GM12878 (cell line): Measurements from ENCODE around the gene BRIX1. TPM values are rescaled to one million over a fixed set of nuclear protein-coding genes. Genes with fewer than 3 reads are reported as not detected.

Experiments used
- ATAC-seq: fragments of 200-7000 bp; cut with Tn5 transposase; 3 replicates; pipeline ENCODE4 v1.9.1; 2020; ENCODE audit warnings: mild to moderate bottlenecking, moderate library complexity
- BruUV-seq: library from RNA; stranded (reverse); fragments of 400-500 nt; replicated peaks from 2 replicates; lab custom pipeline; 2021; lab: Mats Ljungman, UMichigan
- CTCF ChIA-PET: fragments of 300-600 bp; sonication (Branson Sonifier 250); formaldehyde crosslinking; extraction: SDS; loops from one replicate; lab custom pipeline; 2021; ENCODE audit warnings: inconsistent platforms; lab: Yijun Ruan, JAX
- POLR2A ChIA-PET: fragments of 350-600 bp; formaldehyde crosslinking; extraction: SDS; loops from one replicate; lab custom pipeline; 2021; ENCODE audit warnings: inconsistent platforms; lab: Charles Lee
- RAD21 ChIA-PET: fragments of 300-600 bp; sonication (Branson Sonifier 250); formaldehyde crosslinking; loops from one replicate; lab custom pipeline; 2023; ENCODE audit warnings: antibody characterized with exemption; ENCODE audit not compliant: unreplicated experiment; lab: Charles Lee
- SMC1A ChIA-PET: fragments of 300-600 bp; sonication (Branson Sonifier 250); formaldehyde crosslinking; loops from one replicate; lab custom pipeline; 2023; ENCODE audit not compliant: unreplicated experiment, uncharacterized antibody; lab: Charles Lee
- DNase-seq: peaks from one replicate; pipeline ENCODE4 v3.0.0-alpha.2; 2011; ENCODE audit warnings: low read depth, low spot score
- FAIRE-seq: peaks from 3 replicates; lab custom pipeline; 2011; peaks lifted over from hg19 to GRCh38; lab: Jason Lieb, UNC
- H2AFZ ChIP-seq: 2 replicates; pipeline ENCODE4 v1.6.0; 2011; ENCODE audit warnings: low read depth, low read length, control low read depth; ENCODE audit not compliant: control insufficient read depth
- H3K27ac ChIP-seq: 2 replicates; pipeline ENCODE4 v1.5.1; 2011; ENCODE audit warnings: control low read depth; ENCODE audit not compliant: control insufficient read depth, insufficient read depth
- H3K27me3 ChIP-seq, 2 experiments: replicated peaks in 1 of 2; 2 replicates each; pipeline versions ENCODE4 v1.6.0 to v1.6.1; 2011; ENCODE audit warnings: low read length in 1 of 2; ENCODE audit not compliant: control insufficient read depth in 2 of 2, insufficient read depth in 2 of 2
- H3K36me3 ChIP-seq, 2 experiments: 2 replicates each; pipeline ENCODE4 v1.5.1; 2011; ENCODE audit warnings: low read length in 1 of 2; ENCODE audit not compliant: control insufficient read depth in 2 of 2, insufficient read depth in 2 of 2
- H3K4me1 ChIP-seq: 2 replicates; pipeline ENCODE4 v1.6.1; 2011; ENCODE audit warnings: mild to moderate bottlenecking, low read length, moderate library complexity, mixed read lengths; ENCODE audit not compliant: control insufficient read depth, insufficient read depth
- H3K4me2 ChIP-seq: 2 replicates; pipeline ENCODE4 v1.6.0; 2011; ENCODE audit warnings: control low read depth; ENCODE audit not compliant: control insufficient read depth, insufficient read depth
- H3K4me3 ChIP-seq: fragments of 200-600 bp; sonication (generic); 2 replicates; pipeline ENCODE4 v1.5.1; 2016
- H3K79me2 ChIP-seq: 2 replicates; pipeline ENCODE4 v1.6.0; 2011; ENCODE audit warnings: low read length; ENCODE audit not compliant: control insufficient read depth, insufficient read depth
- H3K9ac ChIP-seq: 2 replicates; pipeline ENCODE4 v1.8.0; 2011; ENCODE audit warnings: low read length, control low read depth, mixed read lengths; ENCODE audit not compliant: control insufficient read depth, insufficient read depth
- H3K9me3 ChIP-seq: replicated peaks from 3 replicates; pipeline ENCODE4 v1.5.1; 2011; ENCODE audit warnings: mild to moderate bottlenecking, low read length; ENCODE audit not compliant: control insufficient read depth, insufficient read depth
- H4K20me1 ChIP-seq: 2 replicates; pipeline ENCODE4 v1.6.0; 2011; ENCODE audit not compliant: control insufficient read depth, insufficient read depth
- EP300 ChIP-seq, 2 experiments: fragments of 150-350 bp in 1 of 2; IDR thresholded peaks; 2 replicates each; pipeline ENCODE4 v1.6.1; 2011 to 2012; ENCODE audit warnings: low read depth in 2 of 2, low read length in 2 of 2, borderline replicate concordance in 1 of 2, improper control_type of control experiment in 1 of 2, inconsistent platforms in 1 of 2; ENCODE audit not compliant: control insufficient read depth in 1 of 2
- ETV6 ChIP-seq, 2 experiments: fragments of 450-650 bp in 1 of 2; IDR thresholded peaks in 1 of 2; conservative IDR thresholded peaks in 1 of 2; 2 replicates each; pipeline ENCODE4 v1.6.1; 2014; ENCODE audit warnings: antibody characterized with exemption in 1 of 2, borderline replicate concordance in 1 of 2, low read depth in 1 of 2, mild to moderate bottlenecking in 1 of 2, moderate library complexity in 1 of 2
- FOXM1 ChIP-seq: IDR thresholded peaks from 2 replicates; pipeline ENCODE4 v1.6.1; 2012; ENCODE audit warnings: low read depth, mild to moderate bottlenecking, inconsistent platforms, low read length, moderate library complexity
- MTA2 ChIP-seq: fragments of 450-650 bp; IDR thresholded peaks from 2 replicates; pipeline ENCODE4 v1.6.1; 2016; ENCODE audit warnings: low read depth, mild to moderate bottlenecking, moderate library complexity
- NBN ChIP-seq: fragments of 450-650 bp; IDR thresholded peaks from 2 replicates; pipeline ENCODE4 v1.6.1; 2016
- NRF1 ChIP-seq: conservative IDR thresholded peaks from 2 replicates; pipeline ENCODE4 v1.6.1; 2011; ENCODE audit warnings: mild to moderate bottlenecking, low read depth, low read length, improper control_type of control experiment
- PAX5 ChIP-seq: IDR thresholded peaks from 2 replicates; pipeline ENCODE4 v1.6.1; 2011; ENCODE audit warnings: low read depth, low read length, borderline replicate concordance
- RUNX3 ChIP-seq: IDR thresholded peaks from 2 replicates; pipeline ENCODE4 v1.6.1; 2012; ENCODE audit warnings: low read length, inconsistent platforms
- SMC3 ChIP-seq: IDR thresholded peaks from 2 replicates; pipeline ENCODE4 v1.6.1; 2011; ENCODE audit warnings: low read length, improper control_type of control experiment, borderline replicate concordance
- YBX1 ChIP-seq: fragments of 450-650 bp; IDR thresholded peaks from 2 replicates; pipeline ENCODE4 v1.6.1; 2016; ENCODE audit warnings: antibody characterized with exemption
- ZNF384 ChIP-seq: IDR thresholded peaks from 2 replicates; pipeline ENCODE4 v1.6.1; 2012; ENCODE audit warnings: low read depth, mild to moderate bottlenecking, low read length, improper control_type of control experiment, borderline replicate concordance
- WGBS: methylation state at CpG from one replicate; pipeline ENCODE4 v1.1.6; 2016; ENCODE audit warnings: low lambda C conversion rate; ENCODE audit not compliant: insufficient replicate concordance, insufficient coverage; ENCODE audit errors: missing lambda C conversion rate; 5-methylcytosine and 5-hydroxymethylcytosine counted together
- in situ Hi-C: fragments of 300-500 bp; cut with MboI; formaldehyde crosslinking; loops from 9 replicates; pipeline ENCODE4 v1.14.3; 2018; ENCODE audit warnings: mixed read lengths
- intact Hi-C: fragments of 100-400 bp; cut with micrococcal nuclease; formaldehyde crosslinking; loops from one replicate; pipeline ENCODE4 v1.14.2; 2022; ENCODE audit not compliant: unreplicated experiment
- polyA plus RNA-seq, 11 experiments: library from polyadenylated mRNA; depleted of rRNA in 4 of 11; unstranded in 6 of 11; stranded (reverse) in 5 of 11; fragments of >200 nt; fragmentation: Nextera tagmentation in 4 of 11; fragmentation: Illumina TruSeq in 1 of 11; extraction: Ambion mirVana in 4 of 11; extraction: Trizol in 1 of 11; gene quantifications; 1 replicate in 1 of 11; 2 replicates in 10 of 11; pipeline versions ENCODE4 v1.2.1 to v1.2.3, GENCODE V29; 2011 to 2016; ENCODE audit warnings: inconsistent platforms in 2 of 11, missing spikeins in 2 of 11, low read depth in 1 of 11
- total RNA-seq, 4 experiments: library from RNA; depleted of rRNA in 3 of 4; stranded (reverse); fragments of >200 nt in 3 of 4; fragmentation: Illumina TruSeq in 1 of 4; extraction: Trizol in 1 of 4; gene quantifications; 2 replicates each; pipeline versions ENCODE4 v1.2.1 to v1.2.3, GENCODE V29; 2013 to 2021
- TF ChIP-seq, protein P1 (sequence below): fragments of 450-650 bp; IDR thresholded peaks from 2 replicates; pipeline ENCODE4 v1.6.1; 2017; ENCODE audit warnings: low read depth, mild to moderate bottlenecking, moderate library complexity
- TF ChIP-seq, protein P2 (sequence below): IDR thresholded peaks from 2 replicates; pipeline ENCODE4 v1.6.1; 2012; ENCODE audit warnings: low read depth, low read length, improper control_type of control experiment

Gene BRIX1
- total and polyA plus RNA-seq, 10 of the 15 experiments (the other 5 are each of a cell fraction or from before 2014, with no cell fraction given) = 48.3 to 119 (median 78.9) TPM

DNA sequence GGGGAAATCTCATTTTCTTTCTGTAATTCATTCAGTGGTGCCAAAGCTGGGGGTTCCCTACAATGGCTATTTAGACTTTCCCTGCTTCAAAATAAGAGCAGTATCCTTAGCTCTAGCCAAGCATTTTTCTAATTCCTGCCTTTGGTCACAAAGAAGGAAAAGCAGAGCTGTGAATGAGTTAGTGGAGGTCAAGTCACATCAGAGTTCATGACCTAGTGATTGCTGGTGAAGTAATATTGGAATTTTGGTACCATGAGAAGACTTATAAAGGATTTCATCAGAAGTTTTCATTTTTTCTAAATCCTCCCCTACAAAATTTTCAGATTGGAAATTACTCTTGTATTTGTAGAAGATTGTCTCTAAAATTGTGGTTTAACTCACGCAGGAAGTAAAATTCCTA lies 41.8 kb downstream of the BRIX1 start (continued):
- TF ChIP-seq, protein P1, sequence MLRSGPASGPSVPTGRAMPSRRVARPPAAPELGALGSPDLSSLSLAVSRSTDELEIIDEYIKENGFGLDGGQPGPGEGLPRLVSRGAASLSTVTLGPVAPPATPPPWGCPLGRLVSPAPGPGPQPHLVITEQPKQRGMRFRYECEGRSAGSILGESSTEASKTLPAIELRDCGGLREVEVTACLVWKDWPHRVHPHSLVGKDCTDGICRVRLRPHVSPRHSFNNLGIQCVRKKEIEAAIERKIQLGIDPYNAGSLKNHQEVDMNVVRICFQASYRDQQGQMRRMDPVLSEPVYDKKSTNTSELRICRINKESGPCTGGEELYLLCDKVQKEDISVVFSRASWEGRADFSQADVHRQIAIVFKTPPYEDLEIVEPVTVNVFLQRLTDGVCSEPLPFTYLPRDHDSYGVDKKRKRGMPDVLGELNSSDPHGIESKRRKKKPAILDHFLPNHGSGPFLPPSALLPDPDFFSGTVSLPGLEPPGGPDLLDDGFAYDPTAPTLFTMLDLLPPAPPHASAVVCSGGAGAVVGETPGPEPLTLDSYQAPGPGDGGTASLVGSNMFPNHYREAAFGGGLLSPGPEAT = no peak

DNA sequence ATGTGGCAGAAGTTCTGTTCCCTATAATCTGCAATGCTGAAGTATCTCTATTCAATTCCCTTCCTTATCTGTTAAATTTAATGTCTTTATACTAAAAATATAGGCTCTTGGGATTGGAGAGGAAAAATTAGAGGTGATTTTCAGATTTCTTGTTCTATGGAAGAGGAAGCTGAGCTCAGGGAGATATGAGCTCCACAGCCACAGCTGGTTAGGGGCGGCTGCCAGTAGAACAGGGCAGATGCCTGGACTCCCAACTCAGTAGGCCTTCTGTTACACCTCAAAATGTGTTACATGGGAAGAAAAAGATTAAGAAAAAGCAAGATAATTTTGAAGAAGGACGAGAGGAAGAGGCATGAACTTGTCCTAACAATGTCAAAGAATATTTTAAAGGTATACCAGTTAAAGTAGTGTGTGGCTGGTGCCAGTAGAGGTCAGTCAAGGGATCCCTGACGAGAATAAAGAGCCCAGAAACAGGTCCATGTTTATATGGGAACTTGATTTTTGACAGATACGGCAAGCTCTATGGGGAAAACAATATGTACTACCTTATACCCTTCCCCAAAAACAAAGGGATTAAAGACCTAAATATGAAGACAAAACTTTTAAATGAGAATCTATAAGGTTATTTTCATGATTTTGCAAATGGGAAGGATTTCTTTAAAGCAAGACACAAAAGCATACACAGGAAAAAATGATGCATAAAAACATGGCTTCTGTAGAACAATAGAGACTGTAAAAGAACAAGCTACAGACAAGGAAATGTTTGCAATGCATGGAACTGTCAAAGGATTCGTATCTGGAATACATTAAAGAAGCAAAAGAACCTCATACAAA lies 42.6 kb downstream of the BRIX1 start:
- ChIA-PET RAD21 (interaction anchor here (0.8 to 7.7 kb wide), 4 partner anchors 20 to 255 kb away, joined by 3 to 123 read pairs (median 3); partner anchors contain the start of genes BRIX1 and RAD1), POLR2A (interaction anchor here (0.7 to 0.8 kb wide), 2 partner anchors 22 to 42 kb away, joined by 3 read pairs; partner anchors contain the start of genes BRIX1 and RAD1), SMC1A (interaction anchor here (0.8 to 7.3 kb wide), 20 partner anchors 8 to 478 kb away, joined by 3 to 121 read pairs (median 4); partner anchors contain the start of gene AGXT2), CTCF (interaction anchor here (0.6 to 9.5 kb wide), 24 partner anchors 10 to 969 kb away, joined by 3 to 185 read pairs (median 4); partner anchors contain the start of genes BRIX1, DNAJC21 and RAD1)
- in situ Hi-C loops (no loop called here), intact Hi-C loops (loop anchor here (1.0 kb wide), 1 partner anchor 45 kb away; no protein-coding TSS in a partner anchor)
- Histone ChIP-seq H3K4me2 (no peak overlapping the region), H4K20me1 (no peaks in the 10 kb centered on the region), H3K4me1 (peaks cover 11% of the 10 kb centered on the region; the same call in 1 of the 2 replicates), H3K4me3 (no peak overlapping the region), H3K9ac (no peak overlapping the region), H3K79me2 (no peaks in the 10 kb centered on the region), H3K27ac (no peak overlapping the region), H3K36me3 (no peaks in the 10 kb centered on the region), H3K9me3 (no peaks in the 10 kb centered on the region), H3K27me3 (no peaks in the 10 kb centered on the region), H2AFZ (no peak overlapping the region)
- DNase-seq (no peak), FAIRE-seq (peak; percentile 62), ATAC-seq (peak; percentile 90)
- 68% methylated on average over 5 of the region's 5 CpGs for WGBS
- TSS peak; percentile 6 for BruUV-seq
- TF ChIP-seq ETV6 (conservative IDR thresholded peaks at IDR 0.05 in 1 of 2, IDR thresholded peaks at IDR 0.05 in 1 of 2; ENCODE audit: borderline replicate concordance in 1 of 2, low read depth in 1 of 2) (no peak), NBN (0 out of 2 replicates have a peak, but pooled peaks have one; percentile 29), EP300 (IDR thresholded peaks at IDR 0.05; ENCODE audit: borderline replicate concordance in 1 of 2, control insufficient read depth in 1 of 2, low read depth in 2 of 2, low read length in 2 of 2) (no peak), MTA2 (no peak), PAX5 (no peak), NRF1 (no peak), RUNX3 (no peak), ZNF384 (no peak), FOXM1 (no peak), YBX1 (no peak), SMC3 (peak; percentile 68; the same call in 1 of the 2 replicates)
- TF ChIP-seq, protein P2, sequence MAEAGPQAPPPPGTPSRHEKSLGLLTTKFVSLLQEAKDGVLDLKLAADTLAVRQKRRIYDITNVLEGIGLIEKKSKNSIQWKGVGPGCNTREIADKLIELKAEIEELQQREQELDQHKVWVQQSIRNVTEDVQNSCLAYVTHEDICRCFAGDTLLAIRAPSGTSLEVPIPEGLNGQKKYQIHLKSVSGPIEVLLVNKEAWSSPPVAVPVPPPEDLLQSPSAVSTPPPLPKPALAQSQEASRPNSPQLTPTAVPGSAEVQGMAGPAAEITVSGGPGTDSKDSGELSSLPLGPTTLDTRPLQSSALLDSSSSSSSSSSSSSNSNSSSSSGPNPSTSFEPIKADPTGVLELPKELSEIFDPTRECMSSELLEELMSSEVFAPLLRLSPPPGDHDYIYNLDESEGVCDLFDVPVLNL = no peak
